GM12878 (cell line): ENCODE results near the gene TAF10.

ENCODE experiments used
- CTCF ChIP-seq, 3 experiments: IDR thresholded peaks in 2 of 3; conservative IDR thresholded peaks in 1 of 3; 2 replicates each; pipeline ENCODE4 v1.5.1; 2011; ENCODE audit warnings: low read depth in 3 of 3, low read length in 3 of 3, mild to moderate bottlenecking in 3 of 3, control low read depth in 2 of 3, moderate library complexity in 2 of 3, inconsistent platforms in 1 of 3, mixed read lengths in 1 of 3; ENCODE audit not compliant: control insufficient read depth in 2 of 3, insufficient read depth in 1 of 3; ENCODE audit errors: extremely low read depth in 1 of 3
- EGR1 ChIP-seq, 2 experiments: IDR thresholded peaks; 1 replicate in 1 of 2; 2 replicates in 1 of 2; pipeline ENCODE4 v1.6.1; 2011 to 2012; ENCODE audit warnings: low read depth in 2 of 2, low read length in 2 of 2, borderline replicate concordance in 1 of 2, mild to moderate bottlenecking in 1 of 2, moderate library complexity in 1 of 2
- ETV6 ChIP-seq, 2 experiments: fragments of 450-650 bp in 1 of 2; IDR thresholded peaks in 1 of 2; conservative IDR thresholded peaks in 1 of 2; 2 replicates each; pipeline ENCODE4 v1.6.1; 2014; ENCODE audit warnings: antibody characterized with exemption in 1 of 2, borderline replicate concordance in 1 of 2, low read depth in 1 of 2, mild to moderate bottlenecking in 1 of 2, moderate library complexity in 1 of 2
- FOS ChIP-seq: IDR thresholded peaks from 3 replicates; pipeline ENCODE4 v1.6.1; 2011; ENCODE audit warnings: borderline replicate concordance; ENCODE audit not compliant: insufficient read length; ENCODE audit errors: extremely low read depth
- MXI1 ChIP-seq: fragments of 150-350 bp; IDR thresholded peaks from 2 replicates; pipeline ENCODE4 v1.6.1; 2011; ENCODE audit warnings: low read depth, mild to moderate bottlenecking, inconsistent platforms, low read length, improper control_type of control experiment
- POLR2A ChIP-seq: IDR thresholded peaks from 2 replicates; pipeline ENCODE4 v1.6.1; 2011; ENCODE audit warnings: low read depth, mild to moderate bottlenecking, low read length
- STAT1 ChIP-seq: fragments of 450-650 bp; conservative IDR thresholded peaks from 2 replicates; pipeline ENCODE4 v1.6.1; 2014; ENCODE audit warnings: antibody characterized with exemption, mild to moderate bottlenecking
- ZBTB40 ChIP-seq: fragments of 450-650 bp; IDR thresholded peaks from 2 replicates; pipeline ENCODE4 v1.6.1; 2016; ENCODE audit warnings: mild to moderate bottlenecking, moderate library complexity, borderline replicate concordance
- ZNF274 ChIP-seq: IDR thresholded peaks from one replicate; pipeline ENCODE4 v1.8.0; 2011; ENCODE audit not compliant: insufficient read length, insufficient read depth
- TF ChIP-seq, protein P1 (sequence below): IDR thresholded peaks from 2 replicates; pipeline ENCODE4 v1.6.1; 2012; ENCODE audit warnings: low read depth, low read length, improper control_type of control experiment

GRCh38 chr11:6574816-6575715, 37.0 kb downstream of the TAF10 start:
- no peak for TF ChIP-seq CTCF (IDR thresholded peaks at IDR 0.05 in 2 of 3, conservative IDR thresholded peaks at IDR 0.05 in 1 of 3; ENCODE audit: control insufficient read depth in 2 of 3, extremely low read depth in 1 of 3, insufficient read depth in 1 of 3, low read depth in 3 of 3, low read length in 3 of 3)
- TF ChIP-seq ZBTB40 = no peak
- no peak for TF ChIP-seq FOS
- TF ChIP-seq EGR1 (IDR thresholded peaks at IDR 0.05; ENCODE audit: borderline replicate concordance in 1 of 2, low read depth in 2 of 2, low read length in 2 of 2) = no peak
- TF ChIP-seq ZNF274 = no peak
- TF ChIP-seq, protein P1, sequence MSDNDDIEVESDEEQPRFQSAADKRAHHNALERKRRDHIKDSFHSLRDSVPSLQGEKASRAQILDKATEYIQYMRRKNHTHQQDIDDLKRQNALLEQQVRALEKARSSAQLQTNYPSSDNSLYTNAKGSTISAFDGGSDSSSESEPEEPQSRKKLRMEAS = no peak
- no peak for TF ChIP-seq MXI1
- no peak for TF ChIP-seq ETV6 (conservative IDR thresholded peaks at IDR 0.05 in 1 of 2, IDR thresholded peaks at IDR 0.05 in 1 of 2; ENCODE audit: borderline replicate concordance in 1 of 2, low read depth in 1 of 2)
- TF ChIP-seq POLR2A = no peak
- TF ChIP-seq STAT1 = no peak
